ENCODE measurements around the gene KMT2A.
"Not testable (repeated sequence)": the region's sequence is repeated elsewhere in the genome, so short reads cannot be mapped to it uniquely, and the experiment has no call there.

Gene KMT2A

GRCh38 chr11:118531597-118532084 lies 95.3 kb downstream of the KMT2A start:
- FAIRE-seq (no peak), DNase-seq (ENCODE audit: insufficient read length, low spot score) (no peak)

GRCh38 chr11:118532091-118532490 lies 95.8 kb downstream of the KMT2A start:
- no peak for FAIRE-seq
- DNase-seq (ENCODE audit: insufficient read length, low spot score), result no peak

GRCh38 chr11:118532852-118533768 lies 96.8 kb downstream of the KMT2A start:
- no peak for DNase-seq (ENCODE audit: insufficient read length, low spot score)
- no peak for FAIRE-seq

- FAIRE-seq (no peak), DNase-seq (ENCODE audit: insufficient read length, low spot score) (no peak)
These were observed 97.8 kb downstream of the KMT2A start for GRCh38 chr11:118533769-118534729.

- DNase-seq (ENCODE audit: insufficient read length, low spot score) (no peak), FAIRE-seq (no peak)
These were observed 99.0 kb downstream of the KMT2A start for GRCh38 chr11:118535261-118535660.

- no peak for DNase-seq (ENCODE audit: insufficient read length, low spot score)
- no peak for FAIRE-seq
These were observed 100.4 kb downstream of the KMT2A start for GRCh38 chr11:118536726-118537125.

GRCh38 chr11:118537409-118537980 lies 101.2 kb downstream of the KMT2A start:
- DNase-seq (ENCODE audit: insufficient read length, low spot score) (no peak), FAIRE-seq (no peak)

GRCh38 chr11:118544010-118544646 lies 107.8 kb downstream of the KMT2A start:
- DNase-seq (ENCODE audit: insufficient read length, low spot score) (no peak), FAIRE-seq (no peak)

GRCh38 chr11:118544647-118545010 lies 108.3 kb downstream of the KMT2A start:
- FAIRE-seq, result no peak
- DNase-seq (ENCODE audit: insufficient read length, low spot score), result no peak

- DNase-seq (ENCODE audit: insufficient read length, low spot score) (no peak), FAIRE-seq (no peak)
These were observed 109.2 kb downstream of the KMT2A start for GRCh38 chr11:118545533-118545932.

GRCh38 chr11:118547132-118547531 lies 110.8 kb downstream of the KMT2A start:
- FAIRE-seq (no peak), DNase-seq (ENCODE audit: insufficient read length, low spot score) (no peak)

GRCh38 chr11:118552341-118552740 lies 116.0 kb downstream of the KMT2A start:
- DNase-seq (ENCODE audit: insufficient read length, low spot score) (no peak), FAIRE-seq (no peak)

- DNase-seq (ENCODE audit: insufficient read length, low spot score) (no peak), FAIRE-seq (no peak)
These were observed 124.5 kb downstream of the KMT2A start for GRCh38 chr11:118560806-118561205.

GRCh38 chr11:118565051-118565450 lies 128.8 kb downstream of the KMT2A start:
- no peak for FAIRE-seq
- DNase-seq (ENCODE audit: insufficient read length, low spot score), result no peak

GRCh38 chr11:118569670-118570069 lies 133.4 kb downstream of the KMT2A start:
- DNase-seq (ENCODE audit: insufficient read length, low spot score) (no peak), FAIRE-seq (no peak)

GRCh38 chr11:118570787-118571186 lies 134.5 kb downstream of the KMT2A start:
- no peak for FAIRE-seq
- DNase-seq (ENCODE audit: insufficient read length, low spot score), result no peak

- not testable (repeated sequence) for DNase-seq (ENCODE audit: insufficient read length, low spot score)
- FAIRE-seq, result peak; percentile 70
These were observed 135.4 kb downstream of the KMT2A start for GRCh38 chr11:118571701-118572060.

GRCh38 chr11:118572061-118572980 lies 136.0 kb downstream of the KMT2A start, which contains the start of gene ARCN1:
Gene ARCN1 (plus strand): TSS chr11:118572409. CDS start chr11:118572548, 139 bp downstream.
- DNase-seq (ENCODE audit: insufficient read length, low spot score), result peak; percentile 70
- peak; percentile 79 for FAIRE-seq

- FAIRE-seq (peak; percentile 73), DNase-seq (ENCODE audit: insufficient read length, low spot score) (no peak)
These were observed 136.8 kb downstream of the KMT2A start for GRCh38 chr11:118572981-118573550.
